Neural progenitor cell (in vitro differentiated cells): Measurements from ENCODE around the gene NWD2. TPM values are rescaled to one million over a fixed set of nuclear protein-coding genes. Genes with fewer than 3 reads are reported as not detected.

Source experiments
- DNase-seq: peaks from one replicate; pipeline ENCODE4 v3.0.0-alpha.2; 2016; ENCODE audit warnings: low spot score
- H2AFZ ChIP-seq: fragments of 200-600 bp; sonication (generic); replicated peaks from 2 replicates; pipeline ENCODE4 v1.6.1; 2016; ENCODE audit warnings: antibody characterized with exemption
- H3F3A ChIP-seq: fragments of 200-600 bp; sonication (generic); 2 replicates; pipeline ENCODE4 v1.6.1; 2016; ENCODE audit warnings: antibody characterized with exemption, low read depth
- H3K27ac ChIP-seq: fragments of 200-600 bp; sonication (generic); 2 replicates; pipeline ENCODE4 v1.5.1; 2016; ENCODE audit warnings: mild to moderate bottlenecking
- H3K27me3 ChIP-seq: fragments of 200-600 bp; sonication (generic); 2 replicates; pipeline ENCODE4 v1.6.1; 2016; ENCODE audit warnings: mild to moderate bottlenecking, moderate library complexity
- H3K36me3 ChIP-seq: fragments of 200-600 bp; sonication (generic); 2 replicates; pipeline ENCODE4 v1.5.1; 2016
- H3K4me1 ChIP-seq: fragments of 200-600 bp; sonication (generic); 2 replicates; pipeline ENCODE4 v1.6.1; 2016; ENCODE audit warnings: mixed run types
- H3K4me2 ChIP-seq: fragments of 200-600 bp; sonication (generic); 2 replicates; pipeline ENCODE4 v1.6.1; 2016
- H3K4me3 ChIP-seq: fragments of 200-600 bp; sonication (generic); 2 replicates; pipeline ENCODE4 v1.5.1; 2016
- H3K79me2 ChIP-seq: fragments of 200-600 bp; sonication (generic); 2 replicates; pipeline ENCODE4 v1.6.1; 2016; ENCODE audit warnings: low read depth
- H3K9ac ChIP-seq: fragments of 200-600 bp; sonication (generic); 2 replicates; pipeline ENCODE4 v1.6.1; 2016
- H3K9me3 ChIP-seq: fragments of 200-600 bp; sonication (generic); 2 replicates; pipeline ENCODE4 v1.5.1; 2016; ENCODE audit warnings: low read depth
- H4K20me1 ChIP-seq: fragments of 200-600 bp; sonication (generic); 2 replicates; pipeline ENCODE4 v1.6.1; 2016; ENCODE audit warnings: low read depth
- H3K27ac Mint-ChIP-seq: 3 replicates; pipeline ENCODE4 v1.8.0; 2021; ENCODE audit warnings: mixed read lengths
- H3K27me3 Mint-ChIP-seq: 2 replicates; pipeline ENCODE4 v1.8.0; 2022; ENCODE audit warnings: low read depth, mild to moderate bottlenecking, inconsistent platforms, moderate library complexity, mixed read lengths; ENCODE audit not compliant: insufficient read depth
- H3K36me3 Mint-ChIP-seq: 3 replicates; pipeline ENCODE4 v1.8.0; 2021; ENCODE audit warnings: mixed read lengths
- H3K4me1 Mint-ChIP-seq: 3 replicates; pipeline ENCODE4 v1.8.0; 2021; ENCODE audit warnings: mixed read lengths
- H3K4me3 Mint-ChIP-seq: 3 replicates; pipeline ENCODE4 v1.8.0; 2021; ENCODE audit warnings: mild to moderate bottlenecking, moderate library complexity, mixed read lengths
- H3K9me3 Mint-ChIP-seq: 3 replicates; pipeline ENCODE4 v1.8.0; 2020; ENCODE audit warnings: mixed read lengths
- EZH2 ChIP-seq: fragments of 200-600 bp; sonication (generic); IDR thresholded peaks from 2 replicates; pipeline ENCODE4 v1.6.1; 2017; ENCODE audit warnings: antibody characterized with exemption, mild to moderate bottlenecking, moderate library complexity
- EZH2phosphoT487 ChIP-seq: fragments of 200-600 bp; sonication (generic); IDR thresholded peaks from 2 replicates; pipeline ENCODE4 v1.6.1; 2017; ENCODE audit warnings: antibody characterized with exemption
- total RNA-seq: library from RNA; depleted of rRNA; stranded (reverse); fragments of >200 nt; gene quantifications from 2 replicates; pipeline ENCODE4 v1.2.3, GENCODE V29; 2015; ENCODE audit warnings: low replicate concordance
- TF ChIP-seq, protein P1 (sequence below): fragments of 200-600 bp; sonication (generic); IDR thresholded peaks from 2 replicates; pipeline ENCODE4 v1.5.1; 2017; ENCODE audit warnings: antibody characterized with exemption, mild to moderate bottlenecking

NWD2 gene
- total RNA-seq, 1 donor from 2014 or later = not detected

DNA sequence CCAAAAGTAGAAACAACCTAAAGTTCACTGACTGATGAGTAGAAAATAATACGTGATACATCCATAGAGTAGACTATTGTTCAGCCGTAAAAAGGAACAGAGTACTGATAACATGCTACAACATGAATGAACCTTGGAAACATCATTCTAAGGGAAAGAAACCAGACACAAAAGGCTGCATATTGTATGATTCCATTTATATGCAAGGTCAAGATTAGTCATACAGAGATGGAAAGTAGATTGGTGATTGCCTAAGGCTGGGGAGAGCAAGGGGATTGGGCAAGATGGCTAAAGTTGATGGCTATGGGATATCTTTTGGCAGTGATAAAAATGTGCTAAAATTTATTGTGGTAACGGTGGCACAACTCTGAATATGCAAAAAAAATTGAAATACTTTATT, 232.6 kb downstream of the NWD2 start:
- H3K9me3 Mint-ChIP-seq = peaks cover 5% of the 10 kb centered on the region
- H3K27ac Mint-ChIP-seq = no peak overlapping the region

DNA sequence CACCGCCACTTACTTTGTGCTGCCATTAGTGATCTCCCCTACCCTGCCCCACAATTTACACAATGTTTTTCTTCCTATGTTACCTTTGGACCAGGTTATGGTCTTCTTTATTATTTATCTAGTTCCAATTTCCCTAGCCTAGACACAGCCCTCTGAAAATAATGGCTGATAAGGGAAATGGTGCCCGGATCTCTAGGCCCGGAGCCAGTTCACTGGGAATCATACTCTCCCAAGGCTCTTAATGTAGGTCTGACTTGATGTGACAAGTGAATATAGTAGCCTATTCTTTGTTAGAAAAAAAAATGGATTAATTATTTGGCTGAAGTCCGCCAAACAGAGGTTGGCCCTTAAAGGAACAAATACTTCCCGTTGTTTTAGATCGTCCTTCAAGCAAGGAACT, 233.6 kb downstream of the NWD2 start:
- no peaks in the 10 kb centered on the region for H3K9me3 ChIP-seq
- peaks cover 5% of the 10 kb centered on the region for H3K9me3 Mint-ChIP-seq

More for the DNA sequence above, 232.6 kb downstream of the NWD2 start:
- Histone ChIP-seq H3K4me2 (no peak overlapping the region), H3K4me1 (no peaks in the 10 kb centered on the region), H4K20me1 (no peaks in the 10 kb centered on the region), H3K9me3 (no peaks in the 10 kb centered on the region), H2AFZ (no peak overlapping the region), H3K4me3 (no peak overlapping the region), H3K27me3 (no peaks in the 10 kb centered on the region), H3K27ac (no peak overlapping the region), H3K79me2 (no peaks in the 10 kb centered on the region), H3F3A (no peaks in the 10 kb centered on the region), H3K9ac (no peak overlapping the region), H3K36me3 (no peaks in the 10 kb centered on the region)
- DNase-seq = no peak
- H3K4me3 Mint-ChIP-seq = no peak overlapping the region
- H3K36me3 Mint-ChIP-seq = peaks cover 2% of the 10 kb centered on the region
- H3K27me3 Mint-ChIP-seq = peaks cover 2% of the 10 kb centered on the region
- TF ChIP-seq EZH2phosphoT487 (no peak), EZH2 (no peak)
- TF ChIP-seq, protein P1, sequence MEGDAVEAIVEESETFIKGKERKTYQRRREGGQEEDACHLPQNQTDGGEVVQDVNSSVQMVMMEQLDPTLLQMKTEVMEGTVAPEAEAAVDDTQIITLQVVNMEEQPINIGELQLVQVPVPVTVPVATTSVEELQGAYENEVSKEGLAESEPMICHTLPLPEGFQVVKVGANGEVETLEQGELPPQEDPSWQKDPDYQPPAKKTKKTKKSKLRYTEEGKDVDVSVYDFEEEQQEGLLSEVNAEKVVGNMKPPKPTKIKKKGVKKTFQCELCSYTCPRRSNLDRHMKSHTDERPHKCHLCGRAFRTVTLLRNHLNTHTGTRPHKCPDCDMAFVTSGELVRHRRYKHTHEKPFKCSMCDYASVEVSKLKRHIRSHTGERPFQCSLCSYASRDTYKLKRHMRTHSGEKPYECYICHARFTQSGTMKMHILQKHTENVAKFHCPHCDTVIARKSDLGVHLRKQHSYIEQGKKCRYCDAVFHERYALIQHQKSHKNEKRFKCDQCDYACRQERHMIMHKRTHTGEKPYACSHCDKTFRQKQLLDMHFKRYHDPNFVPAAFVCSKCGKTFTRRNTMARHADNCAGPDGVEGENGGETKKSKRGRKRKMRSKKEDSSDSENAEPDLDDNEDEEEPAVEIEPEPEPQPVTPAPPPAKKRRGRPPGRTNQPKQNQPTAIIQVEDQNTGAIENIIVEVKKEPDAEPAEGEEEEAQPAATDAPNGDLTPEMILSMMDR = no peak
- H3K4me1 Mint-ChIP-seq = peaks cover 2% of the 10 kb centered on the region

DNA sequence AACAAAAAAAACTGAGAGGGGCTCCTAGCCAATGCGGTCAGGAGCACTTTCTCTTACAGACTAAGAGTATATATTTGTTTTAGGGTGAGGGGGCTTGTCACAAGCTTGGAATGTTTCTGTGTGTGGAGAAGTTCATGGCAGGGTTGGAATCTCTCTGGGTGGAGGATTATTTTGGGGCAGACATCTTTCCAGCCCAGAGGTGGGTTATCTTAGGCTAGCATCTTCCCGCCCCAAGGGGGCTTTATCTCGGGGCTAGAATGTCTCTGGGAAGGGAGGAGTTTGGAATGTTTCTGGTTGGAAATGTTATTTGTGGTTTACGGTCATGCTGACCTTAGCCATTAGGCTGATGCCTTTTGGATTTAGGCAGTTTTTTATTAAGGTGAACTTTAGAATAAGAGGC, 236.0 kb downstream of the NWD2 start:
- H3K36me3 Mint-ChIP-seq = peaks cover 2% of the 10 kb centered on the region
- no peak overlapping the region for H3K27ac ChIP-seq
- no peaks in the 10 kb centered on the region for H3K9me3 ChIP-seq
- no peak overlapping the region for H2AFZ ChIP-seq
- H3K9ac ChIP-seq = no peak overlapping the region
- H3K9me3 Mint-ChIP-seq = peaks cover 8% of the 10 kb centered on the region
- H3K27me3 ChIP-seq = no peaks in the 10 kb centered on the region
- H3F3A ChIP-seq = no peaks in the 10 kb centered on the region
- H4K20me1 ChIP-seq = no peaks in the 10 kb centered on the region
- H3K4me1 Mint-ChIP-seq = peaks cover 2% of the 10 kb centered on the region
- H3K4me3 ChIP-seq = no peak overlapping the region
- H3K4me2 ChIP-seq = no peak overlapping the region
- TF ChIP-seq, protein P1 = no peak
- TF ChIP-seq EZH2 = no peak
- TF ChIP-seq EZH2phosphoT487 = no peak
- H3K36me3 ChIP-seq = no peaks in the 10 kb centered on the region
- peaks cover 2% of the 10 kb centered on the region for H3K27me3 Mint-ChIP-seq
- H3K4me3 Mint-ChIP-seq = no peak overlapping the region
- no peak overlapping the region for H3K27ac Mint-ChIP-seq
- no peak for DNase-seq
- no peaks in the 10 kb centered on the region for H3K79me2 ChIP-seq
- no peaks in the 10 kb centered on the region for H3K4me1 ChIP-seq

More for the DNA sequence above, 233.6 kb downstream of the NWD2 start:
- Histone ChIP-seq H3K79me2 (no peaks in the 10 kb centered on the region), H3K9ac (no peak overlapping the region), H3K4me3 (no peak overlapping the region), H4K20me1 (no peaks in the 10 kb centered on the region), H3K27me3 (no peaks in the 10 kb centered on the region), H3K4me2 (no peak overlapping the region), H2AFZ (no peak overlapping the region), H3F3A (no peaks in the 10 kb centered on the region), H3K27ac (no peak overlapping the region), H3K4me1 (no peaks in the 10 kb centered on the region), H3K36me3 (no peaks in the 10 kb centered on the region)
- no peak overlapping the region for H3K4me3 Mint-ChIP-seq
- H3K27me3 Mint-ChIP-seq = peaks cover 2% of the 10 kb centered on the region
- DNase-seq = no peak
- peaks cover 2% of the 10 kb centered on the region for H3K4me1 Mint-ChIP-seq
- H3K36me3 Mint-ChIP-seq = peaks cover 2% of the 10 kb centered on the region
- H3K27ac Mint-ChIP-seq = no peak overlapping the region
- no peak for TF ChIP-seq EZH2phosphoT487
- no peak for TF ChIP-seq EZH2
- TF ChIP-seq, protein P1 = no peak
